ENCODE data around the gene CACNG4. TPM values are rescaled to one million over a fixed set of nuclear protein-coding genes. Genes with fewer than 3 reads are reported as not detected.

The CACNG4 gene
- polyA plus RNA-seq, 2 of the 4 experiments (the other 2 are of a cell fraction), result 6.2 to 10.2 TPM

DNA sequence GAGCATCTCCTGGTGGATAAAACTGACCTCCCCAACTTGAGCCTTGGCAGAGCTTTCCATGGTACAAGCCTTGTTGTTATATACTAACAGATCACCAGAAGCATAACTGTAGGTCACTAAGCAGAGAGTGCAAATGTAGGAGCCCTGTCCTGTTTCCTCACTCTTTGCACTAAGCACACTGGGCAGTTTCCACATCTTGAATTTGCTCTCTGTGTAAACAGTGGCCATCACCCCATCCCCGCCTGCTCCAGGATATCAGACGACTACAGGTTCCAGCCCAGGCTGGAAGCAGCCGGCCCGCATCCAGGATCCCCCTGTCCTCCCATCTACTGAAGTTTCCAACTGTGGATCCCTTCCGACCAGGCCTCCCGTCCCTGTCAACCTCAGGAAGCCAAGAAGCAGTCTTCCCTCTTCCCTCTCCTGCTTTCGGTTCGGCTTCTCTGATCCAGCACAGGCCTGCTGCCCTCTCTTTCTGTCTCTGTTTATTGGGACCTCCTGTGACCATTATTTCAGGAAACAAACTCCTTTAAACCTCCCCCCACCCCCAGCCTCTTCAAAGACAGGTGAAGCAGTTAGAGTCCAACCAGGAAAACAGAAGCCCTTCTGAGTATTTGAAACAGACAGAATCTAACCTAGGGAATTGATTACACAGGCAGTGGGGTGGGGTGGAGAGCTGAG, 22.6 kb upstream of the CACNG4 start:
- DNase-seq (ENCODE audit: low read depth in 1 of 2, low spot score in 1 of 2) (no peak), FAIRE-seq (no peak), ATAC-seq (peak in 1 of 2 experiments; percentile 12; a peak in 2 of 6 replicates)
- no peak for TF ChIP-seq HEYL (CRISPR knock-in tag; IDR thresholded peaks at IDR 0.05)
- no peak for TF ChIP-seq EHF (CRISPR knock-in tag; IDR thresholded peaks at IDR 0.05)
- TF ChIP-seq JUN (IDR thresholded peaks at IDR 0.05), result no peak
- TF ChIP-seq MAZ (IDR thresholded peaks at IDR 0.05; ENCODE audit: borderline replicate concordance, low read depth, low read length), result no peak
- no peak for TF ChIP-seq MAFK (IDR thresholded peaks at IDR 0.05; ENCODE audit: partially characterized antibody)
- TF ChIP-seq, protein P1, sequence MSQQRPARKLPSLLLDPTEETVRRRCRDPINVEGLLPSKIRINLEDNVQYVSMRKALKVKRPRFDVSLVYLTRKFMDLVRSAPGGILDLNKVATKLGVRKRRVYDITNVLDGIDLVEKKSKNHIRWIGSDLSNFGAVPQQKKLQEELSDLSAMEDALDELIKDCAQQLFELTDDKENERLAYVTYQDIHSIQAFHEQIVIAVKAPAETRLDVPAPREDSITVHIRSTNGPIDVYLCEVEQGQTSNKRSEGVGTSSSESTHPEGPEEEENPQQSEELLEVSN (IDR thresholded peaks at IDR 0.05; ENCODE audit: borderline replicate concordance, low read depth), result no peak
- TF ChIP-seq HOXB5 (CRISPR knock-in tag; IDR thresholded peaks at IDR 0.05), result no peak
- no peak for TF ChIP-seq RNF2 (IDR thresholded peaks at IDR 0.05; ENCODE audit: borderline replicate concordance, low read depth)
- no peak for TF ChIP-seq HOXA7 (CRISPR knock-in tag; IDR thresholded peaks at IDR 0.05)
- no peak for TF ChIP-seq RCOR1 (IDR thresholded peaks at IDR 0.05; ENCODE audit: low read depth, low read length)
- TF ChIP-seq, protein P2, sequence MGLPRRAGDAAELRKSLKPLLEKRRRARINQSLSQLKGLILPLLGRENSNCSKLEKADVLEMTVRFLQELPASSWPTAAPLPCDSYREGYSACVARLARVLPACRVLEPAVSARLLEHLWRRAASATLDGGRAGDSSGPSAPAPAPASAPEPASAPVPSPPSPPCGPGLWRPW (IDR thresholded peaks at IDR 0.05), result no peak
- TF ChIP-seq, protein P3, sequence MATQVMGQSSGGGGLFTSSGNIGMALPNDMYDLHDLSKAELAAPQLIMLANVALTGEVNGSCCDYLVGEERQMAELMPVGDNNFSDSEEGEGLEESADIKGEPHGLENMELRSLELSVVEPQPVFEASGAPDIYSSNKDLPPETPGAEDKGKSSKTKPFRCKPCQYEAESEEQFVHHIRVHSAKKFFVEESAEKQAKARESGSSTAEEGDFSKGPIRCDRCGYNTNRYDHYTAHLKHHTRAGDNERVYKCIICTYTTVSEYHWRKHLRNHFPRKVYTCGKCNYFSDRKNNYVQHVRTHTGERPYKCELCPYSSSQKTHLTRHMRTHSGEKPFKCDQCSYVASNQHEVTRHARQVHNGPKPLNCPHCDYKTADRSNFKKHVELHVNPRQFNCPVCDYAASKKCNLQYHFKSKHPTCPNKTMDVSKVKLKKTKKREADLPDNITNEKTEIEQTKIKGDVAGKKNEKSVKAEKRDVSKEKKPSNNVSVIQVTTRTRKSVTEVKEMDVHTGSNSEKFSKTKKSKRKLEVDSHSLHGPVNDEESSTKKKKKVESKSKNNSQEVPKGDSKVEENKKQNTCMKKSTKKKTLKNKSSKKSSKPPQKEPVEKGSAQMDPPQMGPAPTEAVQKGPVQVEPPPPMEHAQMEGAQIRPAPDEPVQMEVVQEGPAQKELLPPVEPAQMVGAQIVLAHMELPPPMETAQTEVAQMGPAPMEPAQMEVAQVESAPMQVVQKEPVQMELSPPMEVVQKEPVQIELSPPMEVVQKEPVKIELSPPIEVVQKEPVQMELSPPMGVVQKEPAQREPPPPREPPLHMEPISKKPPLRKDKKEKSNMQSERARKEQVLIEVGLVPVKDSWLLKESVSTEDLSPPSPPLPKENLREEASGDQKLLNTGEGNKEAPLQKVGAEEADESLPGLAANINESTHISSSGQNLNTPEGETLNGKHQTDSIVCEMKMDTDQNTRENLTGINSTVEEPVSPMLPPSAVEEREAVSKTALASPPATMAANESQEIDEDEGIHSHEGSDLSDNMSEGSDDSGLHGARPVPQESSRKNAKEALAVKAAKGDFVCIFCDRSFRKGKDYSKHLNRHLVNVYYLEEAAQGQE (IDR thresholded peaks at IDR 0.05), result no peak
- TF ChIP-seq CBX2 (IDR thresholded peaks at IDR 0.05; ENCODE audit: borderline replicate concordance, low read depth), result no peak
- TF ChIP-seq, protein P4, sequence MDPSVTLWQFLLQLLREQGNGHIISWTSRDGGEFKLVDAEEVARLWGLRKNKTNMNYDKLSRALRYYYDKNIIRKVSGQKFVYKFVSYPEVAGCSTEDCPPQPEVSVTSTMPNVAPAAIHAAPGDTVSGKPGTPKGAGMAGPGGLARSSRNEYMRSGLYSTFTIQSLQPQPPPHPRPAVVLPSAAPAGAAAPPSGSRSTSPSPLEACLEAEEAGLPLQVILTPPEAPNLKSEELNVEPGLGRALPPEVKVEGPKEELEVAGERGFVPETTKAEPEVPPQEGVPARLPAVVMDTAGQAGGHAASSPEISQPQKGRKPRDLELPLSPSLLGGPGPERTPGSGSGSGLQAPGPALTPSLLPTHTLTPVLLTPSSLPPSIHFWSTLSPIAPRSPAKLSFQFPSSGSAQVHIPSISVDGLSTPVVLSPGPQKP (IDR thresholded peaks at IDR 0.05; ENCODE audit: low read depth, low read length), result no peak
- CTCF ChIA-PET, result interaction anchor here (0.6 to 1.6 kb wide), 3 partner anchors 12 to 38 kb away, joined by 3 to 5 read pairs (median 3); no protein-coding TSS in a partner anchor
- Histone ChIP-seq H3K4me2 (no peak overlapping the region), H3K27ac (peak overlapping the region in 1 of 2 experiments; percentile 4; a peak in 1 of 6 replicates), H3K4me3 (no peak overlapping the region), H3K9me3 (no peaks in the 10 kb centered on the region), H3K4me1 (peaks cover 18% of the 10 kb centered on the region)
- 77% methylated on average over 8 of the region's 8 CpGs for WGBS (ENCODE audit: missing lambda C conversion rate)
- POLR2A ChIA-PET, result no interaction called here

DNA sequence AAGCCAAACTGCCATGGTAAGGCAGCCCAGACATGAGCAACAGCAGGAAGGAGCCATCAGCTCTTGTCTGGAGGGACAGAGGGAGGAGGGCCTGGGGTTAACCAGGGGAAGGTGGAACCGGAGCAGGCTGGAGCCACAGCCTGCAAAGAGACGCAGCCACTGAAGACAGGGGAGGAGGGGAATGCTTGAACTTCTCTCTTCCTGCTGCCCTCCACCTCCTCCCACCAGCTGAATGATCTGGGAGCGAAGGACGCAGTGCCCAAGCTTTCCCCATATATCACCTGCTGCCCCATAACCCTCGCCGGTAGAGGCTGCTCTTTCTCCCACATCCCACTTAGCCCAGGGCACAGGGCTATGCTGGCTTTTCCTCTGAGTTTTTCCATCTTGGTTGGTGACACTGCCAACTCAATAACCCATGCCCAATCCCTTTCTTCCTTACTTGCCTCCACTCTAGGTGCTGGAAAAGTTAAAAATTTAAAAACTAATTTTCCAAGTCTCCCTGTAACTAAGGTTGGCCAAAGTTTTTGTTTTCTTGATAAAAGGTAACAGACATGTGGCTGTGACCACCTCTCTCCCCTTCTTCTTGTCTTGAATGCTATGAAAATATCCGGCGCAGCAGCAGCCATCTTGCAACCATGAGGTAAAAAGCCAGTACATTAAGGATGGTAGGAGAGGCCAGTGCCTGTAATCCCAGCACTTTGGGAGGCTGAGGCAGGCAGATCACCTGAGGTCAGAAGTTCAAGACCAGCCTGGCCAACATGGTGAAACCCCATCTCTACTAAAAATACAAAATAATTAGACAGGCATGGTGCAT, 21.8 kb upstream of the CACNG4 start:
- Histone ChIP-seq H3K4me2 (no peak overlapping the region), H3K27ac (peak overlapping the region in 1 of 2 experiments; percentile 4; a peak in 1 of 6 replicates), H3K9me3 (no peaks in the 10 kb centered on the region), H3K4me3 (no peak overlapping the region), H3K4me1 (peaks cover 18% of the 10 kb centered on the region)
- 90% methylated on average over 8 of the region's 8 CpGs for WGBS (ENCODE audit: missing lambda C conversion rate)
- DNase-seq (ENCODE audit: low read depth in 1 of 2, low spot score in 1 of 2) (no peak), FAIRE-seq (no peak), ATAC-seq (no peak)
- CTCF ChIA-PET, result interaction anchor here (0.6 kb wide), 1 partner anchor 37 kb away, joined by 3 read pairs; no protein-coding TSS in a partner anchor
- TF ChIP-seq FOXS1 (CRISPR knock-in tag; IDR thresholded peaks at IDR 0.05), result no peak
- no peak for TF ChIP-seq SMC3 (IDR thresholded peaks at IDR 0.05)
- TF ChIP-seq, protein P3 (IDR thresholded peaks at IDR 0.05), result no peak
- no peak for TF ChIP-seq ZFP36 (IDR thresholded peaks at IDR 0.05; ENCODE audit: borderline replicate concordance, partially characterized antibody)
- no peak for TF ChIP-seq ESRRA (IDR thresholded peaks at IDR 0.05; ENCODE audit: borderline replicate concordance, low read length)
- no peak for TF ChIP-seq TFCP2L1 (CRISPR knock-in tag; IDR thresholded peaks at IDR 0.05)
- TF ChIP-seq KDM1A (IDR thresholded peaks at IDR 0.05; ENCODE audit: low read depth), result no peak
- TF ChIP-seq NR3C1 (IDR thresholded peaks at IDR 0.05), result no peak
- TF ChIP-seq JUN (IDR thresholded peaks at IDR 0.05), result no peak
- TF ChIP-seq, protein P5, sequence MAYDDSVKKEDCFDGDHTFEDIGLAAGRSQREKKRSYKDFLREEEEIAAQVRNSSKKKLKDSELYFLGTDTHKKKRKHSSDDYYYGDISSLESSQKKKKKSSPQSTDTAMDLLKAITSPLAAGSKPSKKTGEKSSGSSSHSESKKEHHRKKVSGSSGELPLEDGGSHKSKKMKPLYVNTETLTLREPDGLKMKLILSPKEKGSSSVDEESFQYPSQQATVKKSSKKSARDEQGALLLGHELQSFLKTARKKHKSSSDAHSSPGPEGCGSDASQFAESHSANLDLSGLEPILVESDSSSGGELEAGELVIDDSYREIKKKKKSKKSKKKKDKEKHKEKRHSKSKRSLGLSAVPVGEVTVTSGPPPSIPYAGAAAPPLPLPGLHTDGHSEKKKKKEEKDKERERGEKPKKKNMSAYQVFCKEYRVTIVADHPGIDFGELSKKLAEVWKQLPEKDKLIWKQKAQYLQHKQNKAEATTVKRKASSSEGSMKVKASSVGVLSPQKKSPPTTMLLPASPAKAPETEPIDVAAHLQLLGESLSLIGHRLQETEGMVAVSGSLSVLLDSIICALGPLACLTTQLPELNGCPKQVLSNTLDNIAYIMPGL (CRISPR knock-in tag; IDR thresholded peaks at IDR 0.05; ENCODE audit: borderline replicate concordance), result no peak
- POLR2A ChIA-PET, result no interaction called here

Data from A549 (cell line).